ENCODE measurements around the gene ELSPBP1. TPM values are rescaled to one million over a fixed set of nuclear protein-coding genes. Genes with fewer than 3 reads are reported as not detected.
"Not testable (repeated sequence)": the region's sequence is repeated elsewhere in the genome, so short reads cannot be mapped to it uniquely, and the experiment has no call there.

The ELSPBP1 gene
- total and polyA plus RNA-seq, 2 donors (not counting 1 experiment from before 2014, with no cell fraction given) = not detected

DNA sequence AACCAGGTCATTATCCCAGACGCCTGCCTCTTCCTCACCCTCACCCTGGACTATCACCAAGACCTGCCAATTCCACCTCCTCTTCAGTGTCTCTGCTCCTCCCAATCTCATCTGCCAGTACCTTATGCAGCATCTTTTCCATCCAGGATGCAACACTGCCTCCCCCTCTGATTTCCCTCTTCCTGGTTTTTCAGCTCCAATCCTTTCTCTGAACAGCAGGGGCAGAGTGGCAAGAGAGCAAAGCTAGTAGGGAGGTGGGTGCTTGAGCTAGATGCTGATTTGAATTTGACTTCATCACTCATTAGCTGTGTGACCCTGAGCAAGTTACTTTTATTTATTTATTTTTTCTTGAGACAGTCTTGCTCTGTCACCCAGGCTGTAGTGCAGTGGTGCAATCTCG is 75.0 kb downstream of the ELSPBP1 start:
- no peaks in the 10 kb centered on the region for H3K27me3 Mint-ChIP-seq
- H2AFZ ChIP-seq (ENCODE audit: insufficient read depth, low read depth, low read length, poor library complexity, severe bottlenecking) = no peak overlapping the region
- H3K4me2 ChIP-seq (replicated peaks; ENCODE audit: low read depth, low read length, poor library complexity, severe bottlenecking) = no peak overlapping the region
- H3K9ac ChIP-seq (ENCODE audit: low read length) = no peak overlapping the region
- H4K20me1 ChIP-seq (ENCODE audit: control insufficient read depth, insufficient read depth, low read length, poor library complexity, severe bottlenecking) = no peaks in the 10 kb centered on the region
- no peaks in the 10 kb centered on the region for H3K79me2 ChIP-seq (ENCODE audit: control insufficient read depth, insufficient read depth, low read length)
- H3K9me3 ChIP-seq (ENCODE audit: control extremely low read depth in 1 of 3, control insufficient read depth in 2 of 3, insufficient read depth in 1 of 3, low read length in 2 of 3) = no peaks in the 10 kb centered on the region
- no peaks in the 10 kb centered on the region for H3K27me3 ChIP-seq (replicated peaks in 1 of 4; ENCODE audit: control extremely low read depth in 1 of 4, control insufficient read depth in 3 of 4, insufficient read depth in 4 of 4, low read length in 3 of 4)
- H3K9me3 Mint-ChIP-seq (ENCODE audit: insufficient read depth) = no peaks in the 10 kb centered on the region
- no peaks in the 10 kb centered on the region for H3K4me1 Mint-ChIP-seq
- WGBS (ENCODE audit: insufficient coverage) = 73% methylated on average over 1 of the region's 2 CpGs
- no peak overlapping the region for H3K27ac ChIP-seq (ENCODE audit: low read length in 2 of 2)
- H3K36me3 ChIP-seq (replicated peaks in 1 of 2; ENCODE audit: control extremely low read depth in 1 of 2, control insufficient read depth in 1 of 2, extremely low read depth in 1 of 2, insufficient read depth in 2 of 2, low read length in 1 of 2) = no peaks in the 10 kb centered on the region
- DNase-seq (no peak), ATAC-seq (ENCODE audit: low read depth) (no peak)
- H3K27ac Mint-ChIP-seq = no peak overlapping the region
- no peak overlapping the region for H3K4me3 ChIP-seq (ENCODE audit: control extremely low read depth in 1 of 5, extremely low read depth in 1 of 5, insufficient read depth in 1 of 5, low read depth in 2 of 5, low read length in 4 of 5)
- ChIA-PET CTCF (no interaction called here), POLR2A (no interaction called here)
- TF ChIP-seq CTCF (IDR thresholded peaks at IDR 0.05) = no peak
- no peak for TF ChIP-seq EZH2 (IDR thresholded peaks at IDR 0.05; ENCODE audit: borderline replicate concordance, insufficient read depth, low read depth, low read length, poor library complexity, severe bottlenecking)
- H3K4me3 Mint-ChIP-seq = no peak overlapping the region
- intact Hi-C loops (cut with micrococcal nuclease) = no loop called here
- H3K4me1 ChIP-seq (ENCODE audit: control insufficient read depth in 2 of 2, insufficient read depth in 2 of 2, low read length in 2 of 2) = no peaks in the 10 kb centered on the region

- H3K27me3 ChIP-seq (replicated peaks in 1 of 4; ENCODE audit: control extremely low read depth in 1 of 4, control insufficient read depth in 3 of 4, insufficient read depth in 4 of 4, low read length in 3 of 4); H3K4me3 ChIP-seq (ENCODE audit: control extremely low read depth in 1 of 5, extremely low read depth in 1 of 5, insufficient read depth in 1 of 5, low read depth in 2 of 5, low read length in 4 of 5); DNase-seq; CTCF ChIA-PET; H3K27ac Mint-ChIP-seq; H3K79me2 ChIP-seq (ENCODE audit: control insufficient read depth, insufficient read depth, low read length); H3K4me1 ChIP-seq (ENCODE audit: control insufficient read depth in 2 of 2, insufficient read depth in 2 of 2, low read length in 2 of 2); H4K20me1 ChIP-seq (ENCODE audit: control insufficient read depth, insufficient read depth, low read length, poor library complexity, severe bottlenecking); H3K4me3 Mint-ChIP-seq; H3K4me1 Mint-ChIP-seq; H3K9me3 ChIP-seq (ENCODE audit: control extremely low read depth in 1 of 3, control insufficient read depth in 2 of 3, insufficient read depth in 1 of 3, low read length in 2 of 3); H3K36me3 ChIP-seq (replicated peaks in 1 of 2; ENCODE audit: control extremely low read depth in 1 of 2, control insufficient read depth in 1 of 2, extremely low read depth in 1 of 2, insufficient read depth in 2 of 2, low read length in 1 of 2); intact Hi-C loops (cut with micrococcal nuclease); POLR2A ChIA-PET; H2AFZ ChIP-seq (ENCODE audit: insufficient read depth, low read depth, low read length, poor library complexity, severe bottlenecking); H3K9me3 Mint-ChIP-seq (ENCODE audit: insufficient read depth); H3K27me3 Mint-ChIP-seq; H3K4me2 ChIP-seq (replicated peaks; ENCODE audit: low read depth, low read length, poor library complexity, severe bottlenecking); ATAC-seq (ENCODE audit: low read depth); H3K27ac ChIP-seq (ENCODE audit: low read length in 2 of 2); H3K9ac ChIP-seq (ENCODE audit: low read length): not testable (repeated sequence)
- 100% methylated on average over 1 of the region's 3 CpGs for WGBS (ENCODE audit: insufficient coverage)
Observed at GRCh38 chr19:48070177-48070769, 75.8 kb downstream of the ELSPBP1 start.

Other genes with a start within 250 kb of the ELSPBP1 start
- 921 and 978 TPM in 2 replicates for gene NOP53, start 249.1 kb upstream of the ELSPBP1 start, total RNA-seq
- 526 and 634 TPM in 2 replicates for gene NOP53, start 249.1 kb upstream of the ELSPBP1 start, polyA plus RNA-seq
- gene SELENOW, start 215.9 kb upstream of the ELSPBP1 start, total RNA-seq = 46.3 and 47.7 TPM in 2 replicates
- 56.4 and 73.7 TPM in 2 replicates for gene SELENOW, start 215.9 kb upstream of the ELSPBP1 start, polyA plus RNA-seq
- not detected in 2 replicates for gene TPRX1, start 190.1 kb upstream of the ELSPBP1 start, total RNA-seq
- not detected in 2 replicates for gene TPRX1, start 190.1 kb upstream of the ELSPBP1 start, polyA plus RNA-seq
- 0.07 TPM in 1 of 2 replicates, not detected in the other for gene CRX, start 172.7 kb upstream of the ELSPBP1 start, total RNA-seq
- gene CRX, start 172.7 kb upstream of the ELSPBP1 start, polyA plus RNA-seq = not detected in 2 replicates
- not detected in 2 replicates for gene TPRX2, start 135.4 kb upstream of the ELSPBP1 start, total RNA-seq
- gene TPRX2, start 135.4 kb upstream of the ELSPBP1 start, polyA plus RNA-seq = not detected in 2 replicates
- not detected in 2 replicates for gene SULT2A1, start 108.3 kb upstream of the ELSPBP1 start, total RNA-seq
- gene SULT2A1, start 108.3 kb upstream of the ELSPBP1 start, polyA plus RNA-seq = not detected in 2 replicates
- not detected in 2 replicates for gene BSPH1, start 2.5 kb upstream of the ELSPBP1 start, total RNA-seq
- not detected in 2 replicates for gene BSPH1, start 2.5 kb upstream of the ELSPBP1 start, polyA plus RNA-seq
- gene CABP5, start 49.4 kb downstream of the ELSPBP1 start, total RNA-seq = not detected in 2 replicates
- 0.20 TPM in 1 of 2 replicates, not detected in the other for gene CABP5, start 49.4 kb downstream of the ELSPBP1 start, polyA plus RNA-seq
- 12.3 and 17.4 TPM in 2 replicates for gene PLA2G4C, start 116.2 kb downstream of the ELSPBP1 start, total RNA-seq
- 11.1 and 53.0 TPM in 2 replicates for gene PLA2G4C, start 116.2 kb downstream of the ELSPBP1 start, polyA plus RNA-seq
- gene LIG1, start 175.7 kb downstream of the ELSPBP1 start, total RNA-seq = 111 and 116 TPM in 2 replicates
- 97.5 and 167 TPM in 2 replicates for gene LIG1, start 175.7 kb downstream of the ELSPBP1 start, polyA plus RNA-seq
- 11.8 and 15.7 TPM in 2 replicates for gene ZSWIM9, start 176.0 kb downstream of the ELSPBP1 start, total RNA-seq
- 1.7 and 2.6 TPM in 2 replicates for gene ZSWIM9, start 176.0 kb downstream of the ELSPBP1 start, polyA plus RNA-seq

All from B cell (primary cell).